Eye (tissue), 1 donor: ENCODE results near the gene SHH.
A peak's percentile ranks its signal among the peaks of the same experiment; 100 is the strongest.
"Not testable (repeated sequence)": the region's sequence is repeated elsewhere in the genome, so short reads cannot be mapped to it uniquely, and the experiment has no call there.

ENCODE experiments used
- DNase-seq: peaks from one replicate; pipeline ENCODE4 v3.0.0-alpha.2; 2015

The SHH gene

GRCh38 chr7:155818820-155819168 is 6.5 kb upstream of the SHH start:
- no peak for DNase-seq

- DNase-seq, result no peak
These were observed 6.0 kb upstream of the SHH start for GRCh38 chr7:155818154-155818819.

- DNase-seq, result not testable (repeated sequence)
These were observed 5.3 kb upstream of the SHH start for GRCh38 chr7:155817515-155817914.

- DNase-seq, result no peak
These were observed 4.7 kb upstream of the SHH start for GRCh38 chr7:155816996-155817395.

- no peak for DNase-seq
These were observed 3.9 kb upstream of the SHH start for GRCh38 chr7:155816192-155816508.

GRCh38 chr7:155815332-155816191 is 3.3 kb upstream of the SHH start:
- peak; percentile 63 for DNase-seq

GRCh38 chr7:155814316-155815276 is 2.3 kb upstream of the SHH start:
- DNase-seq, result no peak

GRCh38 chr7:155813546-155814315 is 1.5 kb upstream of the SHH start:
- no peak for DNase-seq

- DNase-seq, result no peak
These were observed 862 bp upstream of the SHH start for GRCh38 chr7:155813125-155813524.

- DNase-seq, result no peak
These were observed 736 bp downstream of the SHH start for GRCh38 chr7:155811560-155811894.

- DNase-seq, result peak; percentile 66
These were observed 1.3 kb downstream of the SHH start for GRCh38 chr7:155810770-155811559.

GRCh38 chr7:155809947-155810769 is 2.1 kb downstream of the SHH start:
- DNase-seq, result peak; percentile 64

GRCh38 chr7:155809332-155809946 is 2.8 kb downstream of the SHH start:
- peak; percentile 69 for DNase-seq

GRCh38 chr7:155808549-155809331 is 3.5 kb downstream of the SHH start:
- peak; percentile 88 for DNase-seq

GRCh38 chr7:155807789-155808548 is 4.3 kb downstream of the SHH start:
- peak; percentile 65 for DNase-seq

- no peak for DNase-seq
These were observed 5.1 kb downstream of the SHH start for GRCh38 chr7:155807065-155807671.

GRCh38 chr7:155806096-155806871 is 6.0 kb downstream of the SHH start:
- no peak for DNase-seq

GRCh38 chr7:155805826-155806095 is 6.5 kb downstream of the SHH start:
- DNase-seq, result no peak
